K562 (cell line): ENCODE results near the gene ELOB. TPM values are rescaled to one million over a fixed set of nuclear protein-coding genes. Genes with fewer than 3 reads are reported as not detected.

Experiments used
- ATAC-seq: fragments of 200-7000 bp; cut with Tn5 transposase; 3 replicates; pipeline ENCODE4 v1.9.1; 2020; ENCODE audit warnings: moderate library complexity
- BruUV-seq: library from RNA; stranded (reverse); fragments of 400-500 nt; replicated peaks from 2 replicates; lab custom pipeline; 2021; lab: Mats Ljungman, UMichigan
- CTCF ChIA-PET: fragments of 300-600 bp; formaldehyde crosslinking; extraction: SDS; loops from one replicate; lab custom pipeline; 2021; ENCODE audit warnings: low intra/inter-chr PET ratio; lab: Yijun Ruan, JAX
- POLR2A ChIA-PET: fragments of 300-600, 350-650 bp; sonication (Branson Sonifier 250); formaldehyde crosslinking; extraction: SDS; loops from one replicate; lab custom pipeline; 2021; ENCODE audit warnings: antibody characterized with exemption, inconsistent platforms; lab: Yijun Ruan, JAX
- DNase-seq, 4 experiments: peaks; one replicate each; pipeline versions ENCODE4 v3.0.0 to v3.0.0-alpha.2; 2011 to 2018; ENCODE audit warnings: low spot score in 3 of 4, mixed read lengths in 3 of 4; ENCODE audit errors: extremely low read depth in 1 of 4
- FAIRE-seq: peaks from 2 replicates; lab custom pipeline; 2011; peaks lifted over from hg19 to GRCh38; lab: Jason Lieb, UNC
- H2AFZ ChIP-seq: 2 replicates; pipeline ENCODE4 v1.6.0; 2011; ENCODE audit warnings: low read depth, low read length, control low read depth, inconsistent platforms
- H3K27ac ChIP-seq: fragments of 200-600 bp; 3 replicates; pipeline ENCODE4 v1.8.0; 2011; ENCODE audit warnings: low read depth, mild to moderate bottlenecking, control low read depth, inconsistent platforms, low read length, moderate library complexity, mixed read lengths; ENCODE audit errors: extremely low read depth
- H3K27me3 ChIP-seq, 2 experiments: fragments of 300-600 bp in 1 of 2; 2 replicates in 1 of 2; 3 replicates in 1 of 2; pipeline versions ENCODE4 v1.6.0 to v1.8.0; 2011; ENCODE audit warnings: inconsistent platforms in 2 of 2, low read length in 2 of 2, mild to moderate bottlenecking in 1 of 2, mixed read lengths in 1 of 2, moderate library complexity in 1 of 2; ENCODE audit not compliant: control insufficient read depth in 2 of 2, insufficient read depth in 2 of 2
- H3K36me3 ChIP-seq: fragments of 300-600 bp; 3 replicates; pipeline ENCODE4 v1.8.0; 2011; ENCODE audit warnings: mild to moderate bottlenecking, low read length, inconsistent platforms; ENCODE audit not compliant: control insufficient read depth, insufficient read depth
- H3K4me1 ChIP-seq, 2 experiments: fragments of 200-600 bp in 1 of 2; replicated peaks in 1 of 2; 2 replicates in 1 of 2; 3 replicates in 1 of 2; pipeline versions ENCODE4 v1.5.1 to v1.8.0; 2011; ENCODE audit warnings: inconsistent platforms in 2 of 2, low read length in 2 of 2, mild to moderate bottlenecking in 1 of 2, mixed read lengths in 1 of 2, moderate library complexity in 1 of 2; ENCODE audit not compliant: control insufficient read depth in 2 of 2, insufficient read depth in 2 of 2
- H3K4me2 ChIP-seq: 2 replicates; pipeline ENCODE4 v1.6.1; 2011; ENCODE audit warnings: low read length, control low read depth, inconsistent platforms, mixed read lengths; ENCODE audit not compliant: insufficient read depth
- H3K4me3 ChIP-seq: fragments of 200-600 bp; sonication (generic), shearing (Covaris generic); 2 replicates; pipeline ENCODE4 v1.5.1; 2016; ENCODE audit warnings: control low read depth, inconsistent platforms
- H3K79me2 ChIP-seq: fragments of 200-600 bp; 3 replicates; pipeline ENCODE4 v1.8.0; 2011; ENCODE audit warnings: low read length, inconsistent platforms; ENCODE audit not compliant: control insufficient read depth, insufficient read depth
- H3K9ac ChIP-seq, 2 experiments: 2 replicates each; pipeline versions ENCODE4 v1.6.0 to v1.6.1; 2011; ENCODE audit warnings: low read depth in 2 of 2, low read length in 2 of 2, control low read depth in 1 of 2, inconsistent platforms in 1 of 2, mild to moderate bottlenecking in 1 of 2, mixed read lengths in 1 of 2; ENCODE audit not compliant: insufficient read depth in 1 of 2
- H3K9me1 ChIP-seq: one replicate; pipeline ENCODE4 v1.6.0; 2011; ENCODE audit warnings: inconsistent platforms, mild to moderate bottlenecking, low read length, moderate library complexity; ENCODE audit not compliant: control insufficient read depth, insufficient read depth
- H3K9me3 ChIP-seq: replicated peaks from 2 replicates; pipeline ENCODE4 v1.5.1; 2011; ENCODE audit warnings: low read depth, low read length, inconsistent platforms; ENCODE audit not compliant: control insufficient read depth, insufficient read depth
- H4K20me1 ChIP-seq: replicated peaks from 2 replicates; pipeline ENCODE4 v1.6.1; 2011; ENCODE audit warnings: low read length, inconsistent platforms, mixed read lengths; ENCODE audit not compliant: control insufficient read depth, insufficient read depth
- BCOR ChIP-seq: fragments of 450-650 bp; IDR thresholded peaks from 2 replicates; pipeline ENCODE4 v1.6.1; 2016
- CBX1 ChIP-seq: sonication (generic); IDR thresholded peaks from 2 replicates; pipeline ENCODE4 v1.6.1; 2016; ENCODE audit warnings: antibody characterized with exemption, low read depth, mild to moderate bottlenecking
- DACH1 ChIP-seq: fragments of 450-650 bp; IDR thresholded peaks from 2 replicates; pipeline ENCODE4 v1.6.1; 2018; ENCODE audit not compliant: partially characterized antibody
- JUND ChIP-seq, 2 experiments: IDR thresholded peaks; 2 replicates in 1 of 2; 3 replicates in 1 of 2; pipeline ENCODE4 v1.6.1; 2011; ENCODE audit warnings: borderline replicate concordance in 2 of 2, low read depth in 2 of 2, low read length in 2 of 2, improper control_type of control experiment in 1 of 2, missing biosample characterization in 1 of 2, missing genetic modification characterization in 1 of 2, missing genetic modification reagents in 1 of 2
- MCM5 ChIP-seq: fragments of 450-650 bp; IDR thresholded peaks from 2 replicates; pipeline ENCODE4 v1.6.1; 2016; ENCODE audit warnings: low read depth
- POLR2AphosphoS5 ChIP-seq: IDR thresholded peaks from 2 replicates; pipeline ENCODE4 v1.6.1; 2011; ENCODE audit warnings: mild to moderate bottlenecking, low read depth, low read length, moderate library complexity; ENCODE audit not compliant: control insufficient read depth, insufficient read depth
- POLR2G ChIP-seq: fragments of 200-400 bp; formaldehyde crosslinking; IDR thresholded peaks from 2 replicates; pipeline ENCODE4 v1.6.1; 2017; ENCODE audit warnings: low read depth, mild to moderate bottlenecking, antibody characterized with exemption, low read length, moderate library complexity
- RBFOX2 ChIP-seq: fragments of 200-400 bp; formaldehyde crosslinking; IDR thresholded peaks from 2 replicates; pipeline ENCODE4 v1.6.1; 2017; ENCODE audit warnings: low read depth, mild to moderate bottlenecking, low read length, moderate library complexity
- SAP30 ChIP-seq: fragments of 200-600 bp; sonication (generic); IDR thresholded peaks from 2 replicates; pipeline ENCODE4 v1.6.1; 2012; ENCODE audit warnings: borderline replicate concordance, low read depth, mild to moderate bottlenecking, moderate library complexity, low read length, control low read depth, inconsistent platforms; ENCODE audit not compliant: insufficient read depth, poor library complexity, severe bottlenecking
- SNAPC5 ChIP-seq: fragments of 250-450 bp; sonication (Bioruptor Pico); IDR thresholded peaks from 2 replicates; pipeline ENCODE4 v1.8.0; 2021; ENCODE audit warnings: moderate library complexity, mild to moderate bottlenecking, inconsistent platforms
- STAT5B ChIP-seq: fragments of 250-450 bp; sonication (Bioruptor Pico); IDR thresholded peaks from 2 replicates; pipeline ENCODE4 v1.8.0; 2021; ENCODE audit warnings: mild to moderate bottlenecking, inconsistent platforms
- TRIM28 ChIP-seq: fragments of 450-650 bp; IDR thresholded peaks from 2 replicates; pipeline ENCODE4 v1.6.1; 2017
- ZFX ChIP-seq: sonication (generic); formaldehyde crosslinking; IDR thresholded peaks from 2 replicates; pipeline ENCODE4 v1.8.0; 2022; ENCODE audit warnings: mild to moderate bottlenecking, missing genetic modification reagents, moderate library complexity
- ZNF695 ChIP-seq: fragments of 450-650 bp; formaldehyde crosslinking; IDR thresholded peaks from 2 replicates; pipeline ENCODE4 v1.4.0; 2020; ENCODE audit warnings: mild to moderate bottlenecking, moderate library complexity
- WGBS: fragments of 100-300 bp; shearing (Covaris generic); methylation state at CpG from one replicate; pipeline ENCODE4 v1.1.6; 2016; ENCODE audit warnings: low coverage, mixed read lengths; ENCODE audit not compliant: insufficient coverage; ENCODE audit errors: missing lambda C conversion rate; 5-methylcytosine and 5-hydroxymethylcytosine counted together
- in situ Hi-C: fragments of 300-500 bp; cut with MboI; formaldehyde crosslinking; loops from 4 replicates; pipeline ENCODE4 v1.15.0; 2018; ENCODE audit warnings: inconsistent platforms, mixed read lengths
- intact Hi-C: fragments of 100-400 bp; cut with micrococcal nuclease; formaldehyde crosslinking; loops from 2 replicates; pipeline ENCODE4 v1.14.2; 2022
- polyA plus RNA-seq, 8 experiments: library from polyadenylated mRNA; depleted of rRNA in 4 of 8; stranded (reverse) in 5 of 8; unstranded in 3 of 8; fragments of >200 nt; fragmentation: Nextera tagmentation in 2 of 8; fragmentation: Illumina TruSeq in 1 of 8; extraction: Ambion mirVana in 2 of 8; extraction: Trizol in 1 of 8; gene quantifications; 2 replicates each; pipeline versions ENCODE4 v1.2.1 to v1.2.3, GENCODE V29; 2011 to 2014; ENCODE audit warnings: inconsistent platforms in 1 of 8, missing spikeins in 1 of 8
- total RNA-seq, 7 experiments: library from RNA; depleted of rRNA in 6 of 7; stranded (reverse); fragments of >200 nt in 6 of 7; fragmentation: Illumina TruSeq in 2 of 7; extraction: Trizol in 2 of 7; gene quantifications; 2 replicates each; pipeline versions ENCODE4 v1.2.1 to v1.2.3, GENCODE V29; 2011 to 2021; ENCODE audit warnings: low replicate concordance in 1 of 7
- TF ChIP-seq, protein P1 (sequence below): fragments of 250-450 bp; sonication (Bioruptor Pico); IDR thresholded peaks from 2 replicates; pipeline ENCODE4 v1.4.0; 2020
- TF ChIP-seq, protein P2 (sequence below): fragments of 250-450 bp; sonication (Bioruptor Pico); IDR thresholded peaks from 2 replicates; pipeline ENCODE4 v1.5.0; 2021; ENCODE audit warnings: mild to moderate bottlenecking, borderline replicate concordance

The ELOB gene
- total and polyA plus RNA-seq, 9 of the 15 experiments (the other 6 are each of a cell fraction or from before 2014, with no cell fraction given): 63.2 to 791 (median 237) TPM

DNA sequence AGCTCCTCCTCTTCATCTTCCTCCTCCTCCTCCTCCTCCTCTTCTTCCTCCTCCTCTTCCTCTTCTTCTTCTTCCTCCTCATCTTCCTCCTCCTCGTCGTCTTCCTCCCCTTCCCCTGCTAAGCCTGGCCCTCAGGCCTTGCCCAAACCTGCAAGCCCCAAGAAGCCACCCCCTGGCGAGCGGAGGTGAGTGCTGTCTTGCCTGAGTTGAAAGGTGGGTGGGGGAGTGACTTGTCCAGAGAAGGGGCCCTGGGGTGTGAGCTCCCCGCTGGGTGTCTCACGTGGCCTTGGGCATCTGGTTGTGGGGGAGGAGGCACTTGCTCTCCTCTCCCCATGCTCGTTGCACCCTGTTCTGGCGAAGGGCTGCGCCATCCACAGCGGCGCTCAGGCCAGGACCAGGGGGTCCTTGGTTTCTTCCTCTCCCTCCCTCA lies 8.0 kb downstream of the ELOB start (continued):
- TF ChIP-seq, protein P1, sequence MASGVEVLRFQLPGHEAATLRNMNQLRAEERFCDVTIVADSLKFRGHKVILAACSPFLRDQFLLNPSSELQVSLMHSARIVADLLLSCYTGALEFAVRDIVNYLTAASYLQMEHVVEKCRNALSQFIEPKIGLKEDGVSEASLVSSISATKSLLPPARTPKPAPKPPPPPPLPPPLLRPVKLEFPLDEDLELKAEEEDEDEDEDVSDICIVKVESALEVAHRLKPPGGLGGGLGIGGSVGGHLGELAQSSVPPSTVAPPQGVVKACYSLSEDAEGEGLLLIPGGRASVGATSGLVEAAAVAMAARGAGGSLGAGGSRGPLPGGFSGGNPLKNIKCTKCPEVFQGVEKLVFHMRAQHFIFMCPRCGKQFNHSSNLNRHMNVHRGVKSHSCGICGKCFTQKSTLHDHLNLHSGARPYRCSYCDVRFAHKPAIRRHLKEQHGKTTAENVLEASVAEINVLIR (CRISPR knock-in tag): no peak

DNA sequence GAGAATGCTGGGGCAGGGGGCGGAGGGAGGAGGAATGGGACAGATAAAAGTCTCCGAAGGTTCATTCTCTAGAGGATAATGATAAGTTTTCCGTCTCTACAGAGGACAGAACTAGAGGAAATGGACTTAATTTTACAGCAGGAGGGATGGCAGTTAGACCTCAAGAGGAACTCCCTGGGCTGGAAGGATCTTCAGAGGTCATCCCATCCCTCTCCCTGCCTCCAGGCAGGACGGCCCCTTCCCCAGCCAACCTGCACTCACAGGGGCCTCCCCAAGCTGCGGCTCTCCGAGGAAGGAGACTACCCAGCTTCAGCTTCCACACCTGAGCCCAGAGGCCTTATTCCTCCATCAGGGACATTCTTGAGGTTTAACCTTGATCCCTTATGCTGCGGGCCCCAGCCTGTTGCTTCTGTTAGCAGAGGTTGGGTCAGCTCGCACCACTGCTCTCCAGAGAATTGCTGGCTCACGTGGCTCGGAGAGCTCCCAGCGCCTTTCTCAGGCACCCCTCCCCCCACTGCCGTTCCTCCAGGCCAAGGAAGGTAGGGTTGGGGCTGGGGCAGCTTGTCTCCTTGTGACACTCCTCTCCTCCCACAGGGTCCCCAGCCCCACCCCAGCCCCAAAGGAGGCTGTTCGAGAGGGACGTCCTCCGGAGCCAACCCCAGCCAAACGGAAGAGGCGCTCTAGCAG lies 8.5 kb downstream of the ELOB start:
- Histone ChIP-seq H3K4me2 (no peak overlapping the region), H2AFZ (no peak overlapping the region), H3K9me1 (no peaks in the 10 kb centered on the region), H3K4me3 (no peak overlapping the region), H3K79me2 (peaks cover 50% of the 10 kb centered on the region), H3K36me3 (peaks cover 99% of the 10 kb centered on the region), H3K9ac (peak overlapping the region in 1 of 2 experiments; percentile 75; a peak in 1 of 4 replicates), H3K27me3 (no peaks in the 10 kb centered on the region), H3K4me1 (peaks cover 15 to 60% of the 10 kb centered on the region in 2 experiments; a peak in 4 of 5 replicates), H3K9me3 (peaks cover 6% of the 10 kb centered on the region), H3K27ac (peak overlapping the region; percentile 31; the same call in 1 of the 3 replicates), H4K20me1 (peaks cover 24% of the 10 kb centered on the region)
- intact Hi-C loops (no loop called here), in situ Hi-C loops (no loop called here)
- ChIA-PET CTCF (no interaction called here), POLR2A (interaction anchor here (0.5 to 9.0 kb wide), 12 partner anchors 9 to 338 kb away, joined by 3 to 96 read pairs (median 4); partner anchors contain the start of genes ELOB and SRRM2)
- no TSS peak for BruUV-seq
- peak; percentile 50 to 71 (median 56) for DNase-seq
- WGBS: 72% methylated on average over 8 of the region's 17 CpGs
- ATAC-seq: peak; percentile 6
- no peak for FAIRE-seq
- TF ChIP-seq POLR2G (peak; percentile 44), RBFOX2 (0 out of 2 replicates have a peak, but pooled peaks have one; percentile 16), CBX1 (no peak), POLR2AphosphoS5 (peak; percentile 5; the same call in 1 of the 2 replicates), BCOR (peak; percentile 12; the same call in 1 of the 2 replicates), TRIM28 (no peak), ZFX (CRISPR knock-in tag) (peak; percentile 43; the same call in 1 of the 2 replicates), ZNF695 (CRISPR knock-in tag) (no peak), DACH1 (no peak), JUND (IDR thresholded peaks at IDR 0.05; ENCODE audit: borderline replicate concordance, low read depth, low read length) (no peak), JUND (tag; IDR thresholded peaks at IDR 0.05; ENCODE audit: borderline replicate concordance, low read depth, low read length) (no peak), STAT5B (CRISPR knock-in tag) (no peak), MCM5 (no peak), SNAPC5 (CRISPR knock-in tag) (no peak), SAP30 (no peak)
- TF ChIP-seq, protein P2, sequence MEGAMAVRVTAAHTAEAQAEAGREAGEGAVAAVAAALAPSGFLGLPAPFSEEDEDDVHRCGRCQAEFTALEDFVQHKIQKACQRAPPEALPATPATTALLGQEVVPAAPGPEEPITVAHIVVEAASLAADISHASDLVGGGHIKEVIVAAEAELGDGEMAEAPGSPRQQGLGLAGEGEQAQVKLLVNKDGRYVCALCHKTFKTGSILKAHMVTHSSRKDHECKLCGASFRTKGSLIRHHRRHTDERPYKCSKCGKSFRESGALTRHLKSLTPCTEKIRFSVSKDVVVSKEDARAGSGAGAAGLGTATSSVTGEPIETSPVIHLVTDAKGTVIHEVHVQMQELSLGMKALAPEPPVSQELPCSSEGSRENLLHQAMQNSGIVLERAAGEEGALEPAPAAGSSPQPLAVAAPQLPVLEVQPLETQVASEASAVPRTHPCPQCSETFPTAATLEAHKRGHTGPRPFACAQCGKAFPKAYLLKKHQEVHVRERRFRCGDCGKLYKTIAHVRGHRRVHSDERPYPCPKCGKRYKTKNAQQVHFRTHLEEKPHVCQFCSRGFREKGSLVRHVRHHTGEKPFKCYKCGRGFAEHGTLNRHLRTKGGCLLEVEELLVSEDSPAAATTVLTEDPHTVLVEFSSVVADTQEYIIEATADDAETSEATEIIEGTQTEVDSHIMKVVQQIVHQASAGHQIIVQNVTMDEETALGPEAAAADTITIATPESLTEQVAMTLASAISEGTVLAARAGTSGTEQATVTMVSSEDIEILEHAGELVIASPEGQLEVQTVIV (CRISPR knock-in tag): no peak
